ENCODE data around the gene CCL3.

The CCL3 gene

DNA sequence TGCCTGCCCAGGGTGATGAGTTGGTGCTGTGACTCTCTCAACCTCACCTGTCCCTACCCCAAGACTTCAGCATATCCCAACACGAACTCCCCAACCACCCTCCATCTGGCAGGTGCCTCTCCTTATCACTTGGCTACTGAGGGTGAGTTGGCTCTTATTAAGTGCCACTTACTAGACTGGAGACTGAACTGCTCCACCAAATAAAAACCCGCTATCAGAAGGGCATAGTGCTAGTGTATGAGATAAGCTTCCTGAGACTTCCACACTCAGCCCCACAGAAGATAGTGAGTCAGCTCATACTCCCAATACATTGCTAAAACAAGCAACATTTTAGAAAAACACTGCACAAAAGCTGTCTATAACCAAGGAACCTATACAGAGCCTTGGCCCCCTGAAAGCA lies 41.9 kb downstream of the CCL3 start:
- H3K9me3 Mint-ChIP-seq = peaks cover 18% of the 10 kb centered on the region
- no peak overlapping the region for H3K4me3 Mint-ChIP-seq
- H3K36me3 Mint-ChIP-seq = peaks cover 4% of the 10 kb centered on the region
- H3K4me1 Mint-ChIP-seq = no peaks in the 10 kb centered on the region
- peaks cover 22% of the 10 kb centered on the region for H3K27me3 Mint-ChIP-seq
- no peak overlapping the region for H3K27ac Mint-ChIP-seq
